ENCODE measurements around the gene SECISBP2L.

GRCh38 chr15:48981941-48982340 is 64.3 kb downstream of the SECISBP2L start:
- TF ChIP-seq, protein P1, sequence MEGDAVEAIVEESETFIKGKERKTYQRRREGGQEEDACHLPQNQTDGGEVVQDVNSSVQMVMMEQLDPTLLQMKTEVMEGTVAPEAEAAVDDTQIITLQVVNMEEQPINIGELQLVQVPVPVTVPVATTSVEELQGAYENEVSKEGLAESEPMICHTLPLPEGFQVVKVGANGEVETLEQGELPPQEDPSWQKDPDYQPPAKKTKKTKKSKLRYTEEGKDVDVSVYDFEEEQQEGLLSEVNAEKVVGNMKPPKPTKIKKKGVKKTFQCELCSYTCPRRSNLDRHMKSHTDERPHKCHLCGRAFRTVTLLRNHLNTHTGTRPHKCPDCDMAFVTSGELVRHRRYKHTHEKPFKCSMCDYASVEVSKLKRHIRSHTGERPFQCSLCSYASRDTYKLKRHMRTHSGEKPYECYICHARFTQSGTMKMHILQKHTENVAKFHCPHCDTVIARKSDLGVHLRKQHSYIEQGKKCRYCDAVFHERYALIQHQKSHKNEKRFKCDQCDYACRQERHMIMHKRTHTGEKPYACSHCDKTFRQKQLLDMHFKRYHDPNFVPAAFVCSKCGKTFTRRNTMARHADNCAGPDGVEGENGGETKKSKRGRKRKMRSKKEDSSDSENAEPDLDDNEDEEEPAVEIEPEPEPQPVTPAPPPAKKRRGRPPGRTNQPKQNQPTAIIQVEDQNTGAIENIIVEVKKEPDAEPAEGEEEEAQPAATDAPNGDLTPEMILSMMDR (conservative IDR thresholded peaks at IDR 0.05), result no peak
- TF ChIP-seq ZFX (IDR thresholded peaks at IDR 0.05), result no peak
